Nephron progenitor cell (in vitro differentiated cells): ENCODE measurements around the gene SCUBE2.
A peak's percentile ranks its signal among the peaks of the same experiment; 100 is the strongest.

ENCODE experiments used
- DNase-seq: peaks from one replicate; pipeline ENCODE4 v3.0.0; 2021
- H3K27ac Mint-ChIP-seq: 2 replicates; pipeline ENCODE4 v1.8.0; 2021; ENCODE audit warnings: mild to moderate bottlenecking, moderate library complexity, mixed read lengths
- H3K27me3 Mint-ChIP-seq: 2 replicates; pipeline ENCODE4 v1.8.0; 2021; ENCODE audit warnings: mild to moderate bottlenecking, low read depth, mixed read lengths; ENCODE audit not compliant: poor library complexity
- H3K36me3 Mint-ChIP-seq: 2 replicates; pipeline ENCODE4 v1.8.0; 2021; ENCODE audit warnings: low read depth, mixed read lengths
- H3K4me1 Mint-ChIP-seq: 2 replicates; pipeline ENCODE4 v1.8.0; 2021; ENCODE audit warnings: mixed read lengths
- H3K4me3 Mint-ChIP-seq: 2 replicates; pipeline ENCODE4 v1.8.0; 2021; ENCODE audit warnings: mild to moderate bottlenecking, moderate library complexity, mixed read lengths
- H3K9me3 Mint-ChIP-seq: 2 replicates; pipeline ENCODE4 v1.8.0; 2021; ENCODE audit warnings: mild to moderate bottlenecking, moderate library complexity, mixed read lengths
- TF ChIP-seq, protein P1 (sequence below): fragments of 200-600 bp; sonication (generic); IDR thresholded peaks from 2 replicates; pipeline ENCODE4 v1.5.0; 2021; ENCODE audit warnings: antibody characterized with exemption

Gene SCUBE2

DNA sequence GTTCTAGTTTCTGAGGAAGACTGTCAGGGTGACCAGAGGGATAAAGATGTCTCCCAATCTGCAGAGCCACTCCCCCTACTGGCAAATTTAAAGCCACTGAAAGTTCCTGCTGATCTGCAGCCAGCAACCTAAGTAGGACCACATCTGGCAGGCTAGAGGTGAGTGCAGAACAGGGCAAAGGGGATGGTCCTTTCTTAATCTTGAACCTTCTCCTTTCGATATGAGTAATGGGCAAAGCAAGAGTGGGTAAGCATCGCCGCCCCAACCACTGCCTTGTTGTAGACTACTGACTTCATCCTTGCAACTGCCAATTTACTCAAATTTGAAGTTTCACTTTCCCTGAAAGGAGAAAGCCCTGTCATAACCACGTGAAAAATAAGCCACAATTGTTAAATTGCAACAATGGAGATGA lies 30.7 kb downstream of the SCUBE2 start:
- TF ChIP-seq, protein P1, sequence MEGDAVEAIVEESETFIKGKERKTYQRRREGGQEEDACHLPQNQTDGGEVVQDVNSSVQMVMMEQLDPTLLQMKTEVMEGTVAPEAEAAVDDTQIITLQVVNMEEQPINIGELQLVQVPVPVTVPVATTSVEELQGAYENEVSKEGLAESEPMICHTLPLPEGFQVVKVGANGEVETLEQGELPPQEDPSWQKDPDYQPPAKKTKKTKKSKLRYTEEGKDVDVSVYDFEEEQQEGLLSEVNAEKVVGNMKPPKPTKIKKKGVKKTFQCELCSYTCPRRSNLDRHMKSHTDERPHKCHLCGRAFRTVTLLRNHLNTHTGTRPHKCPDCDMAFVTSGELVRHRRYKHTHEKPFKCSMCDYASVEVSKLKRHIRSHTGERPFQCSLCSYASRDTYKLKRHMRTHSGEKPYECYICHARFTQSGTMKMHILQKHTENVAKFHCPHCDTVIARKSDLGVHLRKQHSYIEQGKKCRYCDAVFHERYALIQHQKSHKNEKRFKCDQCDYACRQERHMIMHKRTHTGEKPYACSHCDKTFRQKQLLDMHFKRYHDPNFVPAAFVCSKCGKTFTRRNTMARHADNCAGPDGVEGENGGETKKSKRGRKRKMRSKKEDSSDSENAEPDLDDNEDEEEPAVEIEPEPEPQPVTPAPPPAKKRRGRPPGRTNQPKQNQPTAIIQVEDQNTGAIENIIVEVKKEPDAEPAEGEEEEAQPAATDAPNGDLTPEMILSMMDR: peak; percentile 18
- Mint-ChIP-seq H3K27ac (no peak overlapping the region), H3K36me3 (no peaks in the 10 kb centered on the region), H3K9me3 (no peaks in the 10 kb centered on the region), H3K4me3 (no peak overlapping the region), H3K27me3 (peaks cover 16% of the 10 kb centered on the region), H3K4me1 (peaks cover 8% of the 10 kb centered on the region)
- DNase-seq: no peak

DNA sequence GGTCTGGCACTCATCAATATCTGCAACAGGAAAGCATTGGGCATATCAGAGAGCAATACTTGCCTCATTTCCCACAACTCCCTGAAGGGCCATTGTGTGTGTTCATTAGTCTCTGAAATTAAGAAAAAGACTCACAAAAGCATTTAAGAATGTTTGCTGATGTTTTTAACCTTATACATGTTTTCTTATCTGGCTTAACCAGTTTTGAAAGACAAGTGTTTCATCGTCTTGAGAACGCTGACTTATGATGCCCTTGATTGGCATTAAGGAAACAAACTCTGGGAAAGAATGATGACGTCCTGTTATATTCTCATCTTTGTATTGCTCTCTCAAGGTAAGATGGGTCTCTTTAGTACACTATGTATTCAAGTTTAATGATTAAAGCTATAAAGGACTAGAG lies 32.0 kb downstream of the SCUBE2 start:
- Mint-ChIP-seq H3K9me3 (no peaks in the 10 kb centered on the region), H3K27me3 (peaks cover 14% of the 10 kb centered on the region), H3K27ac (no peak overlapping the region), H3K4me3 (no peak overlapping the region), H3K4me1 (peaks cover 5% of the 10 kb centered on the region), H3K36me3 (no peaks in the 10 kb centered on the region)
- no peak for DNase-seq
- TF ChIP-seq, protein P1: no peak

DNA sequence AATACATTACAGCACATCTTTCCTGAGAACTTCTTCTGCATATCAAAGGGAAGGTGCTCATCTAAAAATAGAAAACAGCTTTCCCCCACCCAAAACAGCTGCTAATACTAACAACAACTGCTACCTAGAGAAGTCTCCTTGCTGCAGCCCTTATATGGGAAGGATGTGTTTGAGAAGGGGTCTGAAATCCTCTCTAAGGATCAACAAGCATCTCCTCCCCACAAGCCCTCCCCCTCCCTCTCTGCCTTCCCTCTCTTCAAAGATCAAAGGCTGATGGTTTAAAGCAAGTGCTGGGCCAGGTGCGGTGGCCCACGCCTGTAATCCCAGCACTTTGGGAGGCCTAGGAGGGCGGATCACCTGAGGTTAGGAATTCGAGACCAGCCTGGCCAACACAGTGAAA lies 33.5 kb downstream of the SCUBE2 start:
- TF ChIP-seq, protein P1: no peak
- H3K4me1 Mint-ChIP-seq: peaks cover 5% of the 10 kb centered on the region
- no peak overlapping the region for H3K27ac Mint-ChIP-seq
- H3K4me3 Mint-ChIP-seq: no peak overlapping the region
- no peak for DNase-seq
- peaks cover 9% of the 10 kb centered on the region for H3K27me3 Mint-ChIP-seq
- H3K9me3 Mint-ChIP-seq: no peaks in the 10 kb centered on the region
- no peaks in the 10 kb centered on the region for H3K36me3 Mint-ChIP-seq

DNA sequence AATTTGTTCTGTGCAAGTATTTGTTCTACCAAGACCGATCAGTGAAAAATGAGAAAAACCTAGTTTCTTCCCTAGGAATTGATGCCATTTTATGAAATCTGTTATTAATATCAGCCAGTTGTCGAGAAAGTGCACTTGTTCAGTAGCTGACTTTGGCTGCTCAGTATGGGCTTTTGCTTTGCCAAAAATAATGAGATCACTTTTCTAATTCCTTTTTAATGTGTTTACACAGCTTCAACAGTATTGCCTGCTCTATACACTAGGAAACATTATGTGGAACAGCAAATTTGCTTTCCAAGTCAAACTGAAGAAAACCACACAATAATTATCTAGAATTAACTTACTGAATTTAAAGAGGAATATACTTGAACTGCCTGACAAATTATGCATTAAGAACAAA lies 34.4 kb downstream of the SCUBE2 start:
- DNase-seq: no peak
- Mint-ChIP-seq H3K27me3 (no peaks in the 10 kb centered on the region), H3K9me3 (no peaks in the 10 kb centered on the region), H3K36me3 (no peaks in the 10 kb centered on the region), H3K4me1 (peaks cover 5% of the 10 kb centered on the region), H3K4me3 (no peak overlapping the region), H3K27ac (no peak overlapping the region)
- TF ChIP-seq, protein P1: no peak

DNA sequence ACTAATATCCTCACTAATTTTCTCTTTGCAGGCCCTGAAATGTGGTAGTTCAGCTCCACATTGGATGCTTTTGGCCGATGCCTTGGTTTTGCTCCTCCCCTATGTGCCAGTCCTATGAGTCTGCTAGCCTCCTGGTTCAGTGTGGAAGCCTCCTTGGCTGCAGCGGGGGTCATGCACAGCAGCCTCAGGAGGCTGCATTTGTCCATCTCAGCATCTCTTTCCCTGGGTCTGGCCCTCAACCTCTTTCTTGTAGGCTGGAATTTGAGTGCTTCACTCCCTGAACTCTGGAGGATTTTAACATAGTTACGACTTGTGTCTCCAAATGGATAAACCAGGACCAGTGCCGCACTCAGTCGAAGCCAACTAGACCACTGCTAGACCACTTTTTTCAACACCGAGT lies 34.9 kb downstream of the SCUBE2 start:
- H3K4me3 Mint-ChIP-seq: no peak overlapping the region
- no peaks in the 10 kb centered on the region for H3K36me3 Mint-ChIP-seq
- H3K4me1 Mint-ChIP-seq: peaks cover 5% of the 10 kb centered on the region
- no peak overlapping the region for H3K27ac Mint-ChIP-seq
- TF ChIP-seq, protein P1: no peak
- no peak for DNase-seq
- H3K9me3 Mint-ChIP-seq: no peaks in the 10 kb centered on the region
- H3K27me3 Mint-ChIP-seq: no peaks in the 10 kb centered on the region

DNA sequence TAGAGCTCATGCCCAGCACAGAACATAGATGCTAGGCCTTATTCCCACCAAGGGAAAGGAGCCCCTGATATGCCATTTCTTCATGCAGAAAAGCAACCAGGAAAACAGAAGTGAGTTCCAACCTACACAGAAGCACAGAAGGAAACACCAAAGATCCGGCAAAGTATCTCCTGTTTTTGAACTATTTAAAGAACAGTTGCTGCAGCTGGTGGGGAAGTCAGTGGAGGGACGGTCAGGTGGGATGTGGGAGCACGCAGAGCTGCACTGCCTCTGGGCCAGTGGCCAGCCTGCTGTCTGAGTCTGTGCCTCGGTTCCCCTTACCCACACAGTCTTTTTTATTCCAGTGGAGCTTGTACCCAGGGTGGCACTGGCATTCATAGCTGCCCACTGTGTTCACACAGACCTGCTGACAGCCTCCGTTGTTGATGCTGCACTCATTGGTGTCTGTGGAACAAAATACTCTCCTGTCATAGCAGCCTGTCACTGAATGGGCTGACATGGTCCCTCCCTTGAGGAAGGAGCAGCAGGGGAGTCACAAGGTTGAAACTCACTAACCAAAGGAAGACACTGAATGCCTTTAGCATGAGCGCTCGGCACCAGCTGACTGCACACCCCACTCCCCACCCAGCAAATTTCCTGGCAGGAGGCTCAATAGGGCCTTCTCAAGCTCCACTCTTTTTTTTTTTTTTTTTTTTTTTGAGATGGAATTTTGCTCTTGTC lies 37.9 kb downstream of the SCUBE2 start:
- no peak for DNase-seq
- Mint-ChIP-seq H3K4me1 (peaks cover 18% of the 10 kb centered on the region), H3K36me3 (no peaks in the 10 kb centered on the region), H3K27me3 (no peaks in the 10 kb centered on the region), H3K27ac (no peak overlapping the region), H3K9me3 (no peaks in the 10 kb centered on the region), H3K4me3 (no peak overlapping the region)
- TF ChIP-seq, protein P1: no peak
